ENCODE data around the gene RNF180.

DNA sequence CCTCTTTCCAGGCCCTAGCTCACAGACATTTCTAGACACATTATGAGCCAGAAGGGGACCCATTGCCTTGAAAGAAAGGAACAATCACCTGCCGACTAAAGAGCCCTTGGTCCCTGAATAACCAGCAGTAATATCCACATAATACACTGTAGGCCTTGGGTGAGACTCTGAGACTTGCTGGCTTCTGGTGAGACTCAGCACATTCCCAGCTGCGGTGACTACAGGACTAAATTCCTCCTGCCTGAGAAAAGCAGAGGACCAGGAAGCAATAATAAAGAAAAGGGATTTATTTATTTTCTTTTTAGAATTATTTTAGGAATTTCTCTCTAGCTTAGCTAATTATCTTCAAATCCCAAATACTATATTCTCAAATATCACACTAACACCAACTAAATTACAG lies 252.4 kb downstream of the RNF180 start:
- TF ChIP-seq, protein P1, sequence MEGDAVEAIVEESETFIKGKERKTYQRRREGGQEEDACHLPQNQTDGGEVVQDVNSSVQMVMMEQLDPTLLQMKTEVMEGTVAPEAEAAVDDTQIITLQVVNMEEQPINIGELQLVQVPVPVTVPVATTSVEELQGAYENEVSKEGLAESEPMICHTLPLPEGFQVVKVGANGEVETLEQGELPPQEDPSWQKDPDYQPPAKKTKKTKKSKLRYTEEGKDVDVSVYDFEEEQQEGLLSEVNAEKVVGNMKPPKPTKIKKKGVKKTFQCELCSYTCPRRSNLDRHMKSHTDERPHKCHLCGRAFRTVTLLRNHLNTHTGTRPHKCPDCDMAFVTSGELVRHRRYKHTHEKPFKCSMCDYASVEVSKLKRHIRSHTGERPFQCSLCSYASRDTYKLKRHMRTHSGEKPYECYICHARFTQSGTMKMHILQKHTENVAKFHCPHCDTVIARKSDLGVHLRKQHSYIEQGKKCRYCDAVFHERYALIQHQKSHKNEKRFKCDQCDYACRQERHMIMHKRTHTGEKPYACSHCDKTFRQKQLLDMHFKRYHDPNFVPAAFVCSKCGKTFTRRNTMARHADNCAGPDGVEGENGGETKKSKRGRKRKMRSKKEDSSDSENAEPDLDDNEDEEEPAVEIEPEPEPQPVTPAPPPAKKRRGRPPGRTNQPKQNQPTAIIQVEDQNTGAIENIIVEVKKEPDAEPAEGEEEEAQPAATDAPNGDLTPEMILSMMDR (IDR thresholded peaks at IDR 0.05; ENCODE audit: poor library complexity, severe bottlenecking), result no peak
- no peak for TF ChIP-seq POLR2AphosphoS5 (IDR thresholded peaks at IDR 0.05)
- no peak for TF ChIP-seq SMC3 (conservative IDR thresholded peaks at IDR 0.05; ENCODE audit: poor library complexity)
- TF ChIP-seq EZH2 (IDR thresholded peaks at IDR 0.05; ENCODE audit: borderline replicate concordance, insufficient read depth, low read length, poor library complexity, severe bottlenecking), result no peak
